OCI-M2 (cell line): ENCODE results near the gene SHBG.

Experiments
- DNase-seq: peaks from one replicate; lab custom pipeline; 2025; ENCODE audit not compliant: unreplicated experiment; lab: John Stamatoyannopoulos, UW

Gene SHBG

DNA sequence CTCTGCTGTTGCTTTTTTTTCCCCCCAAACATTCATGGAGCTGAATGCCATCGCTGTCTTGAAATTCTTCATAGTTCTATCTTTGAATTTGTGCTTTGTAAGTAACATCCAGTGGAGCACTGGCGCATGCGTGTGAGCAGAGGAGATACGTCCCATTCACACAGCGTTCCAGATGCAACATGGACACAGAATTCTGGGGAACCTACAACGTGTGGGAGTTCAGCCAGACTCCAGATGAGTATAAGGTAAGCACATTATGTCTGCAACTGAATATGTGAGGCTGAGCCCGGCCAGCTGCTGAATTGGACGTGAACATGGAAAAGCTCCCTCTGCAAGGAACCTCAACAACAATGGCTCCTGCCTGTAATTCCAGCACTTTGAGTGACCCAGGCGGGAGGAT lies 16.5 kb downstream of the SHBG start:
- no peak for DNase-seq

DNA sequence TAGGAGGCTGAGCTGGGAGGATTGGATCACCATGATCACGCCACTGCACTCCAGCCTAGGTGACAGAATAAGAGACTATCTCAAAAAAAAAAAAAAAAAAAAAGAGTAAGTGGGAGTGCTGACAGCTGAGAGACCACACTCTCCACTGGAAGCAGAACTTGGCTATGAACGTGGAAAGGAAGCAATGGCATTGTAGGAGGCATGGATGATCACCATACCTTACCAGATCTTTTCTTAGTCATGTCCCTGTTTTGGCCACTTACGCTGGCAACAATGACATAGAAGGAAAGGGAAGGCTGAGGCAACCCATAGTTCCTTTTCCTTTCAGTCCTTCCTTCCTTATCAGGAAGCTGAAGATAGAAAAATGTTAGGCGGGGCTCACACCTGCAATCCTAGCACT lies 17.1 kb downstream of the SHBG start:
- no peak for DNase-seq

DNA sequence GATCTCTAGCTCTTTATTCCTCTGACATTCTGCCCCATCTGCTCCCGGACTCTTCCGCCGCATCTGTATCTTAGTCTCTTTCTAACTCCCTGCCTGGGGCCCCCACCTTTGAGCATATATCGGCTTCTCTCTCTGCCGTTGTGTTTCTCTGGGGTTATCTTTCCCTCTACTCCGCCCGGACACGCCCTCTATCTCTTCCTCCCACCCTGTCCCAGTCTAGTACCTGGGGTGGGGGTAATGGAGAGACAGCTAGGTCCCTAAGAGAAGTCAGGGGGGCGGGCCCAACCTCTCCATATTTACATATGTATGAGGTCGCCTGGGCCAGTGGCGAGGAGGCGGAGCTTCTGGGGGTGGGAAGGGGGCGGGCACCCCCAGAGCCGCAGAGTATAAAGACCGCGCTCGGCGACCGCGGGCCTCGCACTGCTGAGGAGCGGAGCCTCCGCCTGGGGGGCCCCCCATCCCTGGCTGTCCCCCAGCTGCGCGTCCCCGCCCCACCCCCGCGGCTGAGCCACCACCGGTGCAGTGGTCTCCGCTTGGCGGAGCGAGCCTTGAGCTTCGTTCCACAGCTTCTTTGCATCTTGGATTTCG lies 20.7 kb downstream of the SHBG start, which contains the start of gene ATP1B2:
ATP1B2 (plus strand) TSS at position 418 of the 588 bp plus-strand sequence. CDS start 593 bp downstream, outside the sequence.
- peak; percentile 90 for DNase-seq

DNA sequence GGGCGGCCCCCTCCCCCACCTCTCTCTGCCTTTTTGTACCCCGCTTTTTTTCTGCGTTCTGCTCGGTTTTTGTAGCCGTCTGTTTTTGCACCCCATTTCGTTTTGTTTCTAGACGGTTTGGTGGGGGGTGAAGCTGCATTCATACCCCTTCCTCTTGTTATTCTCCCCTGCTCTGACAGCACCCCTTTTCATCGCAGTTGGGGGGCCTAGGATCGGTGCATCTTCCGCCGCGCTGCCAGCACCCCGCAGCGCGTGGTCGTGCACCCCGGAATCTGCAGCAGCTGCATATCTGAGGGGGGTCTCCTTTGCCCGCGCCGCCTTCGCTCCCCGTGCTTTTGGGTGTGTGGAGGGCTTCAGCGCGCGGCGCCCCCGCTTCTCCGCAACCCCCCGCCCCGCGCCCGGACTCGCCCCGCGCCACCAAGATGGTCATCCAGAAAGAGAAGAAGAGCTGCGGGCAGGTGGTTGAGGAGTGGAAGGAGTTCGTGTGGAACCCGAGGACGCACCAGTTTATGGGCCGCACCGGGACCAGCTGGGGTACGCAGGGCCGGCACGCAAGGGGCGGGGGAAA lies 21.2 kb downstream of the SHBG start:
- no peak for DNase-seq

DNA sequence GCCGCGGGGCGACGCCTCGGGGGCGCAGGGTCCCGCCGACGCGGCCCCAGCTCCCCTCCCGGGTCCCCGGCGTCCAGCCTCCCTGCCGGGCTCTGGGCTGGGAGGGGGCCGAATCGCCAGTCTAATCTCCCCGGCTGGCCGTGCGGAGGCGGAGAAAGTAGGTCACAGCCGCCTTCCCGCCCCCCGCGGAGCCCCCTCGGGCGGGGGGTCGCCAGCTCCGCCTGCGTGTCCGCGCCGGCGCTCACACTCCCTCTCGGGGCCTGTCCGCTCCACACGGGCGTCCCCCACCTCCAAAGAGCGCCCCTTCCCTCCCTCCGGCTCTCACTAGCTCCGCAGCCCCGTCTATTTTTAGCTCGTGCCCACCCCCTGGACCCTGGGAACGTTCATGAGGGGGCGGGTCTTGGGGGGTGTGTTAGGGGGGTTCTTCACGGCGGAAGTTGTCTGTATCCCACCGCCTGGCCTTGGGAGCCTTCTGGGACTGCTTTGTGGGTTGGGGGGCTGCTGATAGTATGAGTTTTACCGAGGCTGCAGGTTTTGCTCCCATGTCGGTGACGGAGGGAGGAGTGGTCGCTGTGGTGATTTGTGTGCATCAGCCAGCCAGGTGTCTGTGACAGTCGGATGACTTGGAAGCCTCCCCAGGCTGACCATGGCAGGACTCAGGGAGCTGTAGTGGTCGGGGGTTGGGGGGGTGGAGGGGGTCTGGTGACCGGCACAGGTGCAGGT lies 21.9 kb downstream of the SHBG start:
- no peak for DNase-seq

DNA sequence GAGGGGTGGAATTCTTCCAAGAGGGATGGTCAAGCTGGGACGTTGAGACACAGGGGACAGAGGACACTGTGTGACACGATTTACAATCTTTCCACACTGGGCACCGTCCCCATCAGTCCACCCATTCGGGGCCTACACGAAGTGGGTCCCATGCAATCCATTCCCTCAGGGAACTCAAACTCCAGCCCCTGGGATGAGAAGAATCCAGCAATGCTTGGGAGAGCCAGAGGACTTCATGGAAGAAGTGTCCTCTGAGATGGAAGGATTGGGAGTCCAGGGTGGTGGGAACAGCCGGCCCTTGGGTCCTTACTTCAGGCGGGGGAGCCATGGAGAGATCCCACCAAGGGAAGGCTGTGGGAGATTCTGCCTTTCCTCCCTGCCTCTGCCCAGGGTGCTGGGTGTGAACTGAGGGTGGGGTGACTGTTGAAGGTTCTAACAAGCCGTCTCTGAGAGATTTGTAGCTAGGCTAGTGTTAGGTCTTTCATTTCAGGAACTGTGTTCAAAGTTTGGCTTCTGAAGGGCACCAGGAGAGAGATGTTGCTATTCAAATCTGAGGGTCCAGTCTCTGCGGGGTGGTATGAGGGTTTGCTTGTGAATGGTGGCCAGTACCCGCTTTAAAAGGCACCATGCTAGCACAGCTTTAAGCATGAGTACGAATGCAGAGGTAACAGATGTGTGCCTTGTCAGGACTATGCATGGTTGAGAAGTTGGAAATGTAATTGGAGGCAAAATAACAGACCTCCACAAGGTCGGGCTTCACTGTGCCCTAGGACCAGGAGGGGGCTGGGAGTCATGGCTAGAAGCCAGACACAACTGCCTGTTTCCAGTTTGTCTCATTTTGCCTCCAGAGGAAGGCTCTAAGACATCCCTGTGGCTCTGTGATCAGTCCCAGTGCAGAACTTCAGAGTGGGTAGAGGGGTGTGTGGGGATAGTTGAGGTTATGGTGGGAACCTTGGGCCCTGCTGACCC lies 22.7 kb downstream of the SHBG start:
- no peak for DNase-seq

DNA sequence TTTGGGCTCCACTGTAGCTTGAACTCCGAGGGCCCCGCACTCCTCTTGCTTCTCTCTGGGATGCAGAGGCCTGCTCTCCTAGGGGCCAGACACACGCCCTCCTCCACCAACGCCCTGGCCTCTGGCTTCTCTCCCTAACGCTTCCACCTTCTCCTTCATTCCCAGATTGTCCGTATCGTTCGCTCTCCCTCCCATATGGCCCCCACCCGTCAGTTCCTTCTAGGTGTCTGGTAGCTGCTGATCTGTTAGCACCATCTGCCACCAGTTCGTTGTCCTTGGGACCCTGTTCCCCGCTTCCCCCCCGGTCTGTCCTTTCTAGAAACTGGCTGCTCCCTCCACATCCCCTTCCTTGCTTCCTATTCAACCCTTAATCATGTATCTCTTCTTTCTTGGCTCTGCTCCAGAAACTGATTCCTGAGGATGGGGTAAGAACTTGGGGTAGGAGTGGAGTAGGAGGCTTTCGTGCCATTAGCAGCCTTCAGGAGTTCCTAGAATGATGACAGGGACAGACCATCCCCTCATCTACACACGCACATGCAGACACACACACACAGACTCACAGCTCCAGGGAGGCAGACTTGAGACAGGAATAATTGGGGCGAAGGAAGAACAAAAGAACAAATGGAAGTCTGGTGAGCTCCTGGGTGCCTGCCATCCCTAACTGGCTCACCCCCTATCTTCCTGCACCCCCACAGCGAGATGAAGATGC lies 25.1 kb downstream of the SHBG start:
- no peak for DNase-seq

DNA sequence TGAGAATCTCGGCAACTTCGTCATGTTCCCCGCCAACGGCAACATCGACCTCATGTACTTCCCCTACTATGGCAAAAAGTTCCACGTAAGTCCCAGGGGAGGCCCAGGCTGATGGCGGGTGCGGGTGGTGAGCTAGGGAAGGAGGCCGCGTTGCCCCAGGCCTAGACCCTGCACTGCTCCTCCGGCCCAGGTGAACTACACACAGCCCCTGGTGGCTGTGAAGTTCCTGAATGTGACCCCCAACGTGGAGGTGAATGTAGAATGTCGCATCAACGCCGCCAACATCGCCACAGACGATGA lies 25.6 kb downstream of the SHBG start:
- no peak for DNase-seq

DNA sequence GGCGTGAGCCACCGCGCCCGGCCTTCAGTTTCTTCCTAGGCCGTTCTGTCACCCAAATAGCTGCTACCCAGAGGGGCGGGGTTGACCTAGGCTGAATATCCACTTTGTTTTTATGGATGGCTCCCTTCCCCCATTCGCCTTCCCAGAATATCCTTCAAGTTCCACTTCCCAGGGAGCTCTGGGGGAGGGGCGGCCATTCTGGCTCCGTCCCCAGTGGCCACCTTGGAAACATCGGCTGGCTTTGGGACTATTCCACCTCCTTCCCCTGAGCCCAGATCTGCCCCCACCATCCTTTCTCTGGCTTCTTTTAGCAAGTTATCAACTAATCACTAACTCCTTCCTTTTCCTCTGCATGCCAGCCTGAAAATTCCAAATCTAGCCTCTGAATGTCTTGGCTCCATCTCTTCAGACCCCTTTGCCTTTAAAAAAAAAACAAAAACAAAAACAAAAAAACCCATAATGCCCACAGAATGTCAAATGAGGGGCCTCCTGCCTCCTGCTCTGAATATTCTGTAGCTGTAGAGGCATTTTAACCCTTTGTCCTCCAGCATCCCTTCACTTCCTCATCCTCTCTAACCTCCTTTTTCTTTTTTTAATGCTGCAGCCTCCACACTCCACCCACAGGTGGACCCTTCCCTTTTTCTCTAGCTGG lies 27.1 kb downstream of the SHBG start:
- DNase-seq, result no peak

DNA sequence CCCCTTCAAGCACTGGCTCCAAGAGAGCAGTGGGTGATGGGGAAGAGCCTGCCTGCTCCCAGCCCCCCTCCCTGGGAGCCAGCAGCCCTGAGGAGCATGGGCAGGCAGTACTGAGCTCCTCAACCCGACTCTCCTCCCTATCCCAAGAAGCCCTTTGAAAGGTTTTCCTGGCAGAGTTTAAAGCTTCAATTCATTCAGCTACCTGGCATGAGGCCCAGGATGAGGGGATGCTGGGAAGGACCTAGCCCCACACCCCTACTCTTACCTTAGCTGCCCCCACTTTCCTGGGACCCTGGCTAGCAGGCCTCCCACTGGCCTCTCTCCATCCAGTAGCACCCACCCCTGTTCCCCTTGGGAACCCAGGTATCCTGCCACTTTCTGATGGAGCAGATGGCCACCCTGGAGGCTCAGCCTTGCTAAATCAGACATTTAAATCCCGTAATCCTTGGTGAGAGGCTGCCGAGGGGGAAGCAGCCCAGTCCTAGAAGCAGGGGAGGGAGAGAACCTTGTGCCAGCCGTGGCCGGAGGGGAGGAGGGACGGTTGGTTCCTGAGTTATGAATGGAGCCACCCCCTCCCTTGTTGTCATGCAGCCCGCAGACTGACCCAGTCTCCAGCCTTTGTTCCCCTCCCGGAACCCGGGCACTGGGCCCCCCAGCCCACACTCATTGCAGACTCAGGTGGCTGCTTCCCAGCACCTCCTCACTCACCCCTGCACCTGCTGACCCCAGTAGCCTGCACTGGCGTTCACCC lies 37.9 kb downstream of the SHBG start:
- DNase-seq, result no peak

DNA sequence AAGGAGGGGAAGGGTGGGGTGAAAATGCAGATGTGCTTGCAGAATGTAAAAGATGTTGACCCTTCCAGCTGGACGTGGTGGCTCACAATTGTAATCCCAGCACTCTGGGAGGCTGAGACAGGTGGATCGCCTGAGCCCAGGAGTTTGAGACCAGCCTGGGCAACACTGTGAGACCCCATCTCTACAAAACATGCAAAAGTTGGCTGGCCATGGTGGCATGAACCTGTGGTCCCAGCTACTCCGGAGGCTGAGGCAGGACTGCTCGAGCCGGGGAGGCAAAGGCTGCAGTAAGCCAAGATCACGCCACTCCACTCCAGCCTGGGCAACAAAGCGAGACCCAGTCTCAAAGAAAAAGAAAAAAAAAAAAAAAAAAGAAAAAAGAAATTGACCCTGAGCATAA lies 38.5 kb downstream of the SHBG start:
- no peak for DNase-seq

DNA sequence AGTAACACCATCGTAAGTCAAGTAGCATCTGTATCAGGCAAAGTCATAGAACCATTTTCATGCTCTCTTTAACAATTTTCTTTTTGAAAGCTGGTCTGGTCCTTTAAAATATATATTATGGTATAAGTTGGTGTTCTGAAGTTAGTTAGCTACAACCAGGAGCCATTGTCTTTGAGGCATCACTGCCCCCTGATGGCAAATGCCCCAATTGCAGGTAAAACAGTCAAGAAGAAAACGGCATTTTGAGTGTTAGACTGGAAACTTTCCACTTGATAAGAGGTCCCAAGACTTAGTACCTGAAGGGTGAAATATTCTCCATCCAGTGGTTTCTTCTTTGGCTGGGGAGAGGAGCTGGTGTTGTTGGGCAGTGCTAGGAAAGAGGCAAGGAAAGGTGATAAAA lies 43.3 kb downstream of the SHBG start:
- DNase-seq, result no peak

DNA sequence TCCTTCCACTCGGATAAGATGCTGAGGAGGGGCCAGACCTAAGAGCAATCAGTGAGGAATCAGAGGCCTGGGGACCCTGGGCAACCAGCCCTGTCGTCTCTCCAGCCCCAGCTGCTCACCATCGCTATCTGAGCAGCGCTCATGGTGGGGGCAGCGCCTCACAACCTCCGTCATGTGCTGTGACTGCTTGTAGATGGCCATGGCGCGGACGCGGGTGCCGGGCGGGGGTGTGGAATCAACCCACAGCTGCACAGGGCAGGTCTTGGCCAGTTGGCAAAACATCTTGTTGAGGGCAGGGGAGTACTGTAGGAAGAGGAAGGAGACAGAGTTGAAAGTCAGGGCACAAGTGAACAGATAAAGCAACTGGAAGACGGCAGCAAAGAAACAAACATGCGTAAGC lies 45.0 kb downstream of the SHBG start:
- no peak for DNase-seq

DNA sequence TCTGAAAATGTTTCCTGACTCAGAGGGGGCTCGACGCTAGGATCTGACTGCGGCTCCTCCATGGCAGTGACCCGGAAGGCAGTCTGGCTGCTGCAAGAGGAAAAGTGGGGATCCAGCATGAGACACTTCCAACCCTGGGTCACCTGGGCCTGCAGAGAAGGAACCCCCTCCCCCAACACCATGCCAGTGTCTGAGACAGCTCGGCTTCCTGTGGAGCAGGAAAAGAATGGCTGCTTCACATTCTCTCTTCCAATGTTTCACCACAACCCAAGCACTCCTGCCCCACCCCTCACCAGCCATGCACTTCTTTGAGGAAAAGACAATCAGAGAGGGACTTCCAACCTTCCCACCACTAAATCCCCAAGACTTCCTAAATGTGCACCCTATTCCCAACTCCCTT lies 46.6 kb downstream of the SHBG start:
- DNase-seq, result no peak

DNA sequence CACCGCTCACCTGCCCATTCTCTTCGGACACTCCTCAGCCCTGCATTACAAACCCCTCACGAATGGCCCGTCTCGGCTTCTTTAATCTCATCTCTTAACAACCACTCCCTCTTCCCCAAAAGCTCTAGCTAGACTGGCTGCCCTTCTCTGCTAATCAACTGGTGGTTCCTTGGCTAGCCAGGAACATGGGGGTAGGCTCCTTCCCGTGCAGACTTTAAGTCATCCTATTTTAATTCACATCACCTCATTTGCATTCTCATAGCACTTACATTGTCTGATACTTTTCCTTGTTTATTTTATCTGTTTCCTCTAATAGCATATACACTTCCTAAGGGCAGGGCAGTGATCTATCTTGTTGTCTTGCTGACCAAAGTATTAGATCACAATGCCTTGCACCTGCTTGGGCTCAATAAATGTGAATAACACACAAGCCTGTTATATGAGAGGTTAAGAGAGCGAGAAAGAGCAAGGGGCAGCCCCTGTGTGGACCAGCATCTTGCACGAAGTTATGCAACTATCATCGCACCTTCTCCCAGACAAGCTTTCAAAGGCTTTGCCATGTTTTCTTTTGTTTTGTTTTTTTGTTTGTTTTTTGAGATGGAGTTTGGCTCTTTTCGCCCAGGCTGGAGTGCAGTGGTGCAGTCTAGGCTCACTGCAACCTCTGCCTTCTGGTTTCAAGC lies 47.6 kb downstream of the SHBG start:
- no peak for DNase-seq
